Measurements from ENCODE around the gene CCDC116.

DNA sequence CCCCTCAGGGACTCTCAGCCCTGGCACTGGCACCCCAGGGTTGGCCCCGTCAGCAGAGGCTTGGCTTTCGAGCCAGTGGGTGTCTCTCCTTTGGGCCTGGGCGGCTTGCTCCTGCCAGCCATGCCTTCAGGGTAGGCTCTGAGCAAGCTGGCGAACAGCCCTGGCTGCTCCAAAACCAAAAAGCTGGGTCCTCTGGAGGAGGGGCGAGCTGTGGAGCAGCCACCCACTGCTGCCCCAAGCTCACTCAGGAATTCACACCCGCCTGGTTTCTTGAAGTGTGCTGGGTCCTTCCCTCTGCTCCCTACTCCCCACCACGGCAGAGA lies 9.0 kb upstream of the CCDC116 start:
- TF ChIP-seq, protein P1, sequence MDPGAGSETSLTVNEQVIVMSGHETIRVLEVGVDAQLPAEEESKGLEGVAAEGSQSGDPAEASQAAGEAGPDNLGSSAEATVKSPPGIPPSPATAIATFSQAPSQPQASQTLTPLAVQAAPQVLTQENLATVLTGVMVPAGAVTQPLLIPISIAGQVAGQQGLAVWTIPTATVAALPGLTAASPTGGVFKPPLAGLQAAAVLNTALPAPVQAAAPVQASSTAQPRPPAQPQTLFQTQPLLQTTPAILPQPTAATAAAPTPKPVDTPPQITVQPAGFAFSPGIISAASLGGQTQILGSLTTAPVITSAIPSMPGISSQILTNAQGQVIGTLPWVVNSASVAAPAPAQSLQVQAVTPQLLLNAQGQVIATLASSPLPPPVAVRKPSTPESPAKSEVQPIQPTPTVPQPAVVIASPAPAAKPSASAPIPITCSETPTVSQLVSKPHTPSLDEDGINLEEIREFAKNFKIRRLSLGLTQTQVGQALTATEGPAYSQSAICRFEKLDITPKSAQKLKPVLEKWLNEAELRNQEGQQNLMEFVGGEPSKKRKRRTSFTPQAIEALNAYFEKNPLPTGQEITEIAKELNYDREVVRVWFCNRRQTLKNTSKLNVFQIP (CRISPR knock-in tag; IDR thresholded peaks at IDR 0.05; ENCODE audit: borderline replicate concordance, low read depth): no peak
- TF ChIP-seq, protein P2, sequence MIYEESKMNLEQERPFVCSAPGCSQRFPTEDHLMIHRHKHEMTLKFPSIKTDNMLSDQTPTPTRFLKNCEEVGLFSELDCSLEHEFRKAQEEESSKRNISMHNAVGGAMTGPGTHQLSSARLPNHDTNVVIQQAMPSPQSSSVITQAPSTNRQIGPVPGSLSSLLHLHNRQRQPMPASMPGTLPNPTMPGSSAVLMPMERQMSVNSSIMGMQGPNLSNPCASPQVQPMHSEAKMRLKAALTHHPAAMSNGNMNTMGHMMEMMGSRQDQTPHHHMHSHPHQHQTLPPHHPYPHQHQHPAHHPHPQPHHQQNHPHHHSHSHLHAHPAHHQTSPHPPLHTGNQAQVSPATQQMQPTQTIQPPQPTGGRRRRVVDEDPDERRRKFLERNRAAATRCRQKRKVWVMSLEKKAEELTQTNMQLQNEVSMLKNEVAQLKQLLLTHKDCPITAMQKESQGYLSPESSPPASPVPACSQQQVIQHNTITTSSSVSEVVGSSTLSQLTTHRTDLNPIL (CRISPR knock-in tag; IDR thresholded peaks at IDR 0.05; ENCODE audit: low read depth): no peak
